HepG2 (cell line): ENCODE results near the gene ZAR1L. TPM values are rescaled to one million over a fixed set of nuclear protein-coding genes. Genes with fewer than 3 reads are reported as not detected.

ENCODE experiments used
- ADNP ChIP-seq: sonication (generic); formaldehyde crosslinking; IDR thresholded peaks from 2 replicates; pipeline ENCODE4 v1.4.0; 2020; ENCODE audit warnings: missing genetic modification reagents
- FOXO4 ChIP-seq: sonication (generic); formaldehyde crosslinking; conservative IDR thresholded peaks from 2 replicates; pipeline ENCODE4 v1.8.1; 2023; ENCODE audit warnings: missing genetic modification reagents
- HNF1A ChIP-seq, 2 experiments: sonication (generic) in 1 of 2; formaldehyde crosslinking in 1 of 2; IDR thresholded peaks; 2 replicates each; pipeline versions ENCODE4 v1.4.0 to v1.6.1; 2016 to 2020; ENCODE audit warnings: borderline replicate concordance in 1 of 2, low read depth in 1 of 2, mild to moderate bottlenecking in 1 of 2, missing genetic modification reagents in 1 of 2
- HOMEZ ChIP-seq: IDR thresholded peaks from 2 replicates; pipeline ENCODE4 v1.6.1; 2016; ENCODE audit warnings: low read depth
- IRF9 ChIP-seq: sonication (generic); formaldehyde crosslinking; IDR thresholded peaks from 2 replicates; pipeline ENCODE4 v1.8.0; 2022; ENCODE audit warnings: missing genetic modification reagents, mild to moderate bottlenecking, borderline replicate concordance
- MAFK ChIP-seq, 2 experiments: IDR thresholded peaks in 1 of 2; conservative IDR thresholded peaks in 1 of 2; 2 replicates each; pipeline ENCODE4 v1.6.1; 2011; ENCODE audit warnings: improper control_type of control experiment in 2 of 2, low read length in 2 of 2
- ZBTB3 ChIP-seq: sonication (generic); formaldehyde crosslinking; IDR thresholded peaks from 2 replicates; pipeline ENCODE4 v1.4.0; 2020; ENCODE audit warnings: low read depth, mild to moderate bottlenecking, moderate library complexity, missing genetic modification reagents, borderline replicate concordance
- ZBTB39 ChIP-seq: sonication (generic); formaldehyde crosslinking; IDR thresholded peaks from 2 replicates; pipeline ENCODE4 v1.5.0; 2020; ENCODE audit warnings: missing genetic modification reagents
- ZNF251 ChIP-seq: sonication (generic); formaldehyde crosslinking; IDR thresholded peaks from 2 replicates; pipeline ENCODE4 v1.9.0; 2021; ENCODE audit warnings: mild to moderate bottlenecking, missing genetic modification reagents
- ZNF253 ChIP-seq: sonication (generic); formaldehyde crosslinking; IDR thresholded peaks from 2 replicates; pipeline ENCODE4 v1.8.0; 2022; ENCODE audit warnings: mild to moderate bottlenecking, missing genetic modification reagents, borderline replicate concordance
- ZNF513 ChIP-seq: sonication (generic); formaldehyde crosslinking; conservative IDR thresholded peaks from 2 replicates; pipeline ENCODE4 v1.5.0; 2020; ENCODE audit warnings: missing genetic modification reagents
- ZNF563 ChIP-seq: sonication (generic); formaldehyde crosslinking; IDR thresholded peaks from 2 replicates; pipeline ENCODE4 v1.8.0; 2022; ENCODE audit warnings: mild to moderate bottlenecking, moderate library complexity, missing genetic modification reagents
- ZNF746 ChIP-seq: sonication (generic); formaldehyde crosslinking; IDR thresholded peaks from 2 replicates; pipeline ENCODE4 v1.8.0; 2022; ENCODE audit warnings: mild to moderate bottlenecking, missing genetic modification reagents
- ZSCAN22 ChIP-seq: sonication (generic); formaldehyde crosslinking; IDR thresholded peaks from 2 replicates; pipeline ENCODE4 v1.4.0; 2020; ENCODE audit warnings: mild to moderate bottlenecking, missing genetic modification reagents
- polyA plus RNA-seq, 8 experiments: library from polyadenylated mRNA; depleted of rRNA in 3 of 8; stranded (reverse) in 7 of 8; unstranded in 1 of 8; fragments of >200 nt; fragmentation: Illumina TruSeq in 4 of 8; extraction: Trizol in 4 of 8; gene quantifications; 2 replicates each; pipeline versions ENCODE4 v1.2.1 to v1.2.3, GENCODE V29; 2011 to 2016; ENCODE audit warnings: low read depth in 4 of 8, missing spikeins in 1 of 8, mixed read lengths in 1 of 8; ENCODE audit not compliant: insufficient read depth in 1 of 8
- total RNA-seq, 5 experiments: library from RNA; depleted of rRNA; stranded (reverse); fragments of >200 nt; fragmentation: Illumina TruSeq; extraction: Trizol; gene quantifications; 2 replicates each; pipeline ENCODE4 v1.2.3, GENCODE V29; 2016; ENCODE audit warnings: low read depth in 1 of 5

The ZAR1L gene
- total and polyA plus RNA-seq, 2 of the 13 experiments (the other 11 are each of a cell fraction or from before 2014, with no cell fraction given): 0.09 TPM; not detected in 1

GRCh38 chr13:32315238-32316027 lies at the start of gene ZAR1L, which contains the start of gene BRCA2 (continued):
- no peak for TF ChIP-seq ZNF513
- peak; percentile 55; the same call in 1 of the 2 replicates for TF ChIP-seq ZNF251 (CRISPR knock-in tag)
- TF ChIP-seq HNF1A (IDR thresholded peaks at IDR 0.05; ENCODE audit: low read depth): no peak
- TF ChIP-seq HNF1A (CRISPR knock-in tag; IDR thresholded peaks at IDR 0.05; ENCODE audit: borderline replicate concordance): peak; percentile 36; the same call in 1 of the 2 replicates
- TF ChIP-seq ZBTB3: no peak
- TF ChIP-seq MAFK (conservative IDR thresholded peaks at IDR 0.05 in 1 of 2, IDR thresholded peaks at IDR 0.05 in 1 of 2; ENCODE audit: low read length in 2 of 2): no peak
- 0 out of 2 replicates have a peak, but pooled peaks have one; percentile 43 for TF ChIP-seq ZNF563 (CRISPR knock-in tag)
- no peak for TF ChIP-seq ZBTB39
- peak; percentile 69; the same call in 1 of the 2 replicates for TF ChIP-seq ZNF746
- TF ChIP-seq ADNP (CRISPR knock-in tag): no peak
- peak; percentile 86; the same call in 1 of the 2 replicates for TF ChIP-seq ZNF253
- no peak for TF ChIP-seq ZSCAN22
- no peak for TF ChIP-seq HOMEZ (CRISPR knock-in tag)
- TF ChIP-seq FOXO4: no peak
- TF ChIP-seq IRF9 (CRISPR knock-in tag): peak; percentile 61; the same call in 1 of the 2 replicates
